ENCODE measurements around the gene COA6. TPM values are rescaled to one million over a fixed set of nuclear protein-coding genes. Genes with fewer than 3 reads are reported as not detected.
A peak's percentile ranks its signal among the peaks of the same experiment; 100 is the strongest.

COA6 gene
- total RNA-seq, 1 experiment from 2014 or later: 72.8 TPM

GRCh38 chr1:234402939-234403338 is 29.7 kb downstream of the COA6 start:
- in situ Hi-C loops (cut with HindIII; ENCODE audit: low sequenced_read_pairs): no loop called here
- DNase-seq (ENCODE audit: low spot score): no peak

GRCh38 chr1:234405676-234406075 is 32.4 kb downstream of the COA6 start:
- in situ Hi-C loops (cut with HindIII; ENCODE audit: low sequenced_read_pairs): no loop called here
- no peak for DNase-seq (ENCODE audit: low spot score)

- in situ Hi-C loops (cut with HindIII; ENCODE audit: low sequenced_read_pairs): no loop called here
- no peak for DNase-seq (ENCODE audit: low spot score)
Observed at GRCh38 chr1:234406871-234407270, 33.6 kb downstream of the COA6 start.

- no peak for DNase-seq (ENCODE audit: low spot score)
- in situ Hi-C loops (cut with HindIII; ENCODE audit: low sequenced_read_pairs): no loop called here
Observed at GRCh38 chr1:234408757-234409156, 35.5 kb downstream of the COA6 start.

GRCh38 chr1:234409328-234409727 is 36.1 kb downstream of the COA6 start:
- peak; percentile 57 for DNase-seq (ENCODE audit: low spot score)
- in situ Hi-C loops (cut with HindIII; ENCODE audit: low sequenced_read_pairs): no loop called here

- in situ Hi-C loops (cut with HindIII; ENCODE audit: low sequenced_read_pairs): no loop called here
- no peak for DNase-seq (ENCODE audit: low spot score)
Observed at GRCh38 chr1:234412830-234413229, 39.6 kb downstream of the COA6 start.

GRCh38 chr1:234413485-234413884 is 40.2 kb downstream of the COA6 start:
- in situ Hi-C loops (cut with HindIII; ENCODE audit: low sequenced_read_pairs): no loop called here

GRCh38 chr1:234413990-234414389 is 40.7 kb downstream of the COA6 start:
- in situ Hi-C loops (cut with HindIII; ENCODE audit: low sequenced_read_pairs): no loop called here

More at GRCh38 chr1:234413485-234413884, 40.2 kb downstream of the COA6 start:
- DNase-seq (ENCODE audit: low spot score): no peak

GRCh38 chr1:234427950-234428646 is 54.8 kb downstream of the COA6 start:
- in situ Hi-C loops (cut with HindIII; ENCODE audit: low sequenced_read_pairs): no loop called here
- DNase-seq (ENCODE audit: low spot score): no peak

More at GRCh38 chr1:234413990-234414389, 40.7 kb downstream of the COA6 start:
- DNase-seq (ENCODE audit: low spot score): no peak

GRCh38 chr1:234429434-234429806 is 56.2 kb downstream of the COA6 start:
- in situ Hi-C loops (cut with HindIII; ENCODE audit: low sequenced_read_pairs): no loop called here
- DNase-seq (ENCODE audit: low spot score): no peak

GRCh38 chr1:234430691-234431090 is 57.4 kb downstream of the COA6 start:
- in situ Hi-C loops (cut with HindIII; ENCODE audit: low sequenced_read_pairs): no loop called here

GRCh38 chr1:234431255-234431654 is 58.0 kb downstream of the COA6 start:
- no peak for DNase-seq (ENCODE audit: low spot score)
- in situ Hi-C loops (cut with HindIII; ENCODE audit: low sequenced_read_pairs): no loop called here

More at GRCh38 chr1:234430691-234431090, 57.4 kb downstream of the COA6 start:
- DNase-seq (ENCODE audit: low spot score): no peak

- no peak for DNase-seq (ENCODE audit: low spot score)
- in situ Hi-C loops (cut with HindIII; ENCODE audit: low sequenced_read_pairs): no loop called here
Observed at GRCh38 chr1:234433563-234434285, 60.5 kb downstream of the COA6 start.

Other genes with a start within 250 kb of the COA6 start
- gene TARBP1, start 105.7 kb downstream of the COA6 start, total RNA-seq (2014; rRNA removed; shearing (Covaris generic)): 19.8 and 21.7 TPM in 2 replicates
- gene IRF2BP2, start 236.7 kb downstream of the COA6 start, total RNA-seq (2014; rRNA removed; shearing (Covaris generic)): 41.1 and 44.7 TPM in 2 replicates